GM12878 (cell line): Measurements from ENCODE around the gene CCDC136.

Experiments used
- HCFC1 ChIP-seq: fragments of 150-350 bp; IDR thresholded peaks from 2 replicates; pipeline ENCODE4 v1.6.1; 2014; ENCODE audit warnings: low read length
- POLR2A ChIP-seq: IDR thresholded peaks from 2 replicates; pipeline ENCODE4 v1.6.1; 2011; ENCODE audit warnings: low read depth, mild to moderate bottlenecking, low read length

GRCh38 chr7:128830231-128831177 lies 38.7 kb downstream of the CCDC136 start, which contains the start of gene FLNC:
- TF ChIP-seq POLR2A: no peak
- TF ChIP-seq HCFC1: no peak
